C4-2B (cell line): Measurements from ENCODE around the gene AMDHD1.

ENCODE experiments used
- H3K27ac ChIP-seq: fragments of 450-650 bp; 2 replicates; pipeline ENCODE4 v1.5.1; 2017
- ZFX ChIP-seq: fragments of 450-650 bp; IDR thresholded peaks from 2 replicates; pipeline ENCODE4 v1.6.1; 2017
- TF ChIP-seq, protein P1 (sequence below): fragments of 450-650 bp; conservative IDR thresholded peaks from 2 replicates; pipeline ENCODE4 v1.5.1; 2017; ENCODE audit warnings: mild to moderate bottlenecking

Gene AMDHD1

DNA sequence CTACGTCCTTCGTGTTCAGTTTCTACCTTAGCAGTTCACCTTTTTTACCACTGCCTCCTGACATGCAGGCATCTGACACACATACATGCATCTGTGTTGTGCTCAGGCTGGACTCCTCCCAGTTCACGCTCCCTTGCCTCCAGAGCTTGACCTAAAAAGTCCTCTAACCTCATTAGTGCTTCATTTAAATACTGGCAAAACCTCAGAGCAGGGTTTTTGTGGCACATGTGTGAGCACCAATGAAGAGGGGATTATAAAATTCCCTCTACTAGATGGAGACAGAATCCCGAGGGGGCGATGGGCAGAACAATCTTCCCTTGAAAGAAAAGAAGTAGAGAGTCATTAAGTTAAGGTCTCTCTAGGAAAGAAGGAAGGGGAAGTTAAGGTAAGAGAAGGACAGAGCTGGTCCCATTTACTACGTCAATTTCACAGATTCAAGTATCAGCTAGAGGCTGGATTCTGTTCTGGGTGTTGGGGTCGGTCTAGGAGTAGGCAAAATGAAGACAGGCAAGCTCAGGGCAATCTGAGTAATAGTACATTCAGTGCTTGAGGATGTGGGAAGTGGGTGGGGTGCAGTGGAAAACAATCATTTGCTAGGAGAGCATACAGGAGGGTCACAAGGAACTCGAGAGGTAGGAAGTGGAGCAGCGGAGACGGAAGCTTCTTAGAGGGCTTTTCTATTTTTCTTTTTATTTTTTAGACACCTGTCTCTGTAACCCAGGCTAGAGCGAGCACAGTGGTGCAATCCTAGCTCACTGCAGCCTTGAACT lies 45.6 kb downstream of the AMDHD1 start:
- no peak for TF ChIP-seq ZFX
- TF ChIP-seq, protein P1, sequence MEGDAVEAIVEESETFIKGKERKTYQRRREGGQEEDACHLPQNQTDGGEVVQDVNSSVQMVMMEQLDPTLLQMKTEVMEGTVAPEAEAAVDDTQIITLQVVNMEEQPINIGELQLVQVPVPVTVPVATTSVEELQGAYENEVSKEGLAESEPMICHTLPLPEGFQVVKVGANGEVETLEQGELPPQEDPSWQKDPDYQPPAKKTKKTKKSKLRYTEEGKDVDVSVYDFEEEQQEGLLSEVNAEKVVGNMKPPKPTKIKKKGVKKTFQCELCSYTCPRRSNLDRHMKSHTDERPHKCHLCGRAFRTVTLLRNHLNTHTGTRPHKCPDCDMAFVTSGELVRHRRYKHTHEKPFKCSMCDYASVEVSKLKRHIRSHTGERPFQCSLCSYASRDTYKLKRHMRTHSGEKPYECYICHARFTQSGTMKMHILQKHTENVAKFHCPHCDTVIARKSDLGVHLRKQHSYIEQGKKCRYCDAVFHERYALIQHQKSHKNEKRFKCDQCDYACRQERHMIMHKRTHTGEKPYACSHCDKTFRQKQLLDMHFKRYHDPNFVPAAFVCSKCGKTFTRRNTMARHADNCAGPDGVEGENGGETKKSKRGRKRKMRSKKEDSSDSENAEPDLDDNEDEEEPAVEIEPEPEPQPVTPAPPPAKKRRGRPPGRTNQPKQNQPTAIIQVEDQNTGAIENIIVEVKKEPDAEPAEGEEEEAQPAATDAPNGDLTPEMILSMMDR = no peak
- H3K27ac ChIP-seq = no peak overlapping the region

DNA sequence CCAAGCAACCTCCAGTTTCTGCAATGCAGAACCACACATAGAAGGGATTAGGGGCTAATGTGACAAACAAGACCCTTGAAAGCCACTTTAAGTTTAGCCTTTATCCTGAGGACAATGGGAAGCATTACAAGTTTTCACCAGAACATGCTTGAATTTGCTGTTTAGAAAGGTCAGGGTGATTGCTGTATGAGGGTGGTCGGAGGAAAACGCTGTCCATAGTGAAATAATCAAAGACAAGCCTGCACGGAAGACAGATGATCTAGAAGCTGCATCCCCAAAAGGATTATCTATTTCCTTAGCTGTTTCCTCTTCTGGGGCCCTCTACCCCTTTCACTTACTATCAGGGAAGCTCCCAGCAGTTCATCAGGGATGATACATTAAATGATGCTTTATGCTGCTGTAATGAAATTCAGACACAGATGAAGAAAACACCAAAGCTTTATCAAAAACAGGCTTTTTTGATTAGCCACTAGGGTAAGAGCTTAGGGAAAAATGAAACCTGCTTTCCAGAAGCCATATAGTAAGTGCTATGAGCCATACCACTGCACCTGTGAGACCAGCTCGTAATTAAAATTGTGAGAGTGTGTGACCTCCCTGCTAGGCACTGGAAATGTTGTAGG lies 46.5 kb downstream of the AMDHD1 start:
- no peak for TF ChIP-seq ZFX
- TF ChIP-seq, protein P1 = no peak
- H3K27ac ChIP-seq = no peak overlapping the region

DNA sequence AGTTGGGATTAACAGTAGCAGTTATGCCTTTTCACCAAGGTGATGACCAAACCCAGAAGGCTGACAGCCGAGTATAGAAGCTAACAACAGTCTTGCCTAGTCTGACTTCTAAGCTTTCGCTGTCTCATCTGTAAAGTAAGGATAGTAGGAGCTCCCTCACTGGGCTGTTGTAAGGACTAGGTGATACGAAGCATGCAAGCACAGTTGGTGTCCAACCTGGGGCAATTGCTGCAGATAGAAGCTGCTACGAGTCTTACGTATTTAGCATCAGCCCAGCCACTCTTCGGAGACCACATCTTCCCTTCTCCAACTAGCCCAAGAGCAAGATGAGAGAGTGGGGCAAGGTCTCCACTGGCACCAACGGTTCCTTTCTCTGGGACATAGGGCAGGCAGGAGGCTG lies 47.0 kb downstream of the AMDHD1 start:
- H3K27ac ChIP-seq = no peak overlapping the region
- no peak for TF ChIP-seq ZFX
- TF ChIP-seq, protein P1 = no peak

DNA sequence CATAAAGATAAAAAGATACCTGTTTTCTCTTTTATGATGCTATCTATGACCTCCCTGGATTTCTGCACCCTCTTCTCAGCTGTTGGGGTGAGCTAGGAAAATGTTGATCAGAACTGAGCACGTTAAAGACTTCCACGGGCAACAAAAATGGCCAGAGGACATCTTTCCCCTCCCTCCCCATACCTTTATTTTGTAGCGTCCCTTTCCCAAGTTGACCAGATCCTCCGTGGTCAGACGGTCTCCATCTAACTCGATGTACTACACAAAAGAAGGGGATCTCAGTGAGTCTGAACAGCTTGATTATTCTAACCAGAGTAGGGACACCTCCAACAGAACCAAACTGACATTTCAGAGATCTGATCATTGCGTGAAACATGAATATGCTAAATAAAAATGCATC lies 50.8 kb downstream of the AMDHD1 start:
- no peak overlapping the region for H3K27ac ChIP-seq

DNA sequence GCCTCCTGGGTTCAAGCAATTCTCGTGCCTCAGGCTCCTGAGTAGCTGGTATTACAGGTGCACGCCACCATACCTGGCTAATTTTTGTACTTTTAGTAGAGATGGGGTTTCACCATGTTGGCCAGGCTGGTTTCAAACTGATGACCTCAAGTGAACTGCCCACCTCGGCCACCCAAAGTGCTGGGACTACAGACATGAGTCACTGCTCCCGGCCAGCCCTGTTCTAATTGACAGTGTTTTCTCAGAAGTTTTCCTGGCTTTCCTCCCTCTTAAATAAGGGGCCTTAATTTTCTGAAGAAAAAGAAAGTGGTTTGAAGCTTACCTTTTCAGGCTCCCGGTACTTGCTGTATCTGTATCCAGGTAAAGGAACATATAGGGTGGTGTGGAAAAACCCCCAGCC lies 51.3 kb downstream of the AMDHD1 start:
- H3K27ac ChIP-seq = no peak overlapping the region
- TF ChIP-seq, protein P1 = no peak
- TF ChIP-seq ZFX = no peak

More for the DNA sequence above, 50.8 kb downstream of the AMDHD1 start:
- TF ChIP-seq, protein P1 = no peak
- no peak for TF ChIP-seq ZFX

DNA sequence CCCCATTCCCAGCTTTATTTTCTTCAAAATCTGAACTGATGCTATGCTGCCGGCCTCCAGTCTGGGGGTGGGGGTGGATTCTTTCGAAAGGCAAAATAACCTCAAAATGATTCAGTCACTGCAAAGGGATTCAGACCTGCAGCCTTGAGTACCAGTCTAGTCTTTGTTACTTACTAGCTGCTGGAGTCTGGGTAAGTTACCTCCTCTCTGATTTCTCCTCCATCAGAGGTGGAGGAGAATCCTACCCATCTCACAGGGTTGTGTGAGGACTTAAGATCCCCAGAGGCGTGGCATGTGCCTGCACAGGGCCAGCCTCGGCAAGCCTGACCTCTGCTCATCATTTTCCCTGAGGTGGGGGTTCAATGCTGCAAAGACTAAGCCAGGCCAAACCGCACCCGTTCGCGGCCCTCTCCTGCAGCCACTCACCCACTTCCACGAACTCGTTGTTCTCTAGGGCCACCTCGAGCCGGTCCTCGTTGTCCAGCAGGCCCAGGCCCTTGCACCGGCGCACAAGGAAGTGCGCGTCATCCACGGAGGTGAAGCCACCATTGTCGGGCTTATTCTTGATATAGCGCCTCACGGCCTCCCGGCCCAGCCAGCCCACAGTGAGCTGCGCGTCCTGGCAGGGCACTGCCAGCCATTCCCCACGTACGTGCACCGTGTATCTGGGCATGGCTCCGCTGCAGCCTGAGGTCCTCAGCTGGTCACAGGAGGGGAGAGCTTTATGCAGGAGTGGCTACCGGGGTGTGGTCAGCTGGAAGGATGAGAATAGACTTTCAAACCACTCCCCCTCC lies 52.3 kb downstream of the AMDHD1 start:
- no peak for TF ChIP-seq ZFX
- TF ChIP-seq, protein P1 = no peak
- H3K27ac ChIP-seq = no peak overlapping the region
